Stimulated activated effector memory CD8-positive, alpha-beta T cell treated with anti-CD3 and anti-CD28 coated beads, Interleukin-12 subunit alpha, Interleukin-12 subunit beta, amount 100 ng/mL, for 72 hours (primary cell): ENCODE measurements around the gene TBC1D22A.
A peak's percentile ranks its signal among the peaks of the same experiment; 100 is the strongest.

Experiments used
- ATAC-seq: fragments of 150-1000 bp; cut with Tn5 transposase; 2 replicates; pipeline ENCODE4 v1.10.0; 2021
- DNase-seq, 2 donors: peaks; one replicate each; pipeline ENCODE4 v3.0.0; 2021 to 2022; ENCODE audit warnings: low spot score in 2 of 2
- H3K27ac Mint-ChIP-seq: one replicate; pipeline ENCODE4 v1.8.0; 2022; ENCODE audit warnings: mild to moderate bottlenecking, mixed read lengths
- H3K36me3 Mint-ChIP-seq: one replicate; pipeline ENCODE4 v1.8.0; 2022; ENCODE audit warnings: mild to moderate bottlenecking, mixed read lengths
- H3K4me1 Mint-ChIP-seq: one replicate; pipeline ENCODE4 v1.8.0; 2022; ENCODE audit warnings: mixed read lengths
- H3K4me3 Mint-ChIP-seq: one replicate; pipeline ENCODE4 v1.8.0; 2022; ENCODE audit warnings: mild to moderate bottlenecking, mixed read lengths
- H3K9me3 Mint-ChIP-seq: one replicate; pipeline ENCODE4 v1.8.0; 2022; ENCODE audit warnings: mixed read lengths

Gene TBC1D22A

DNA sequence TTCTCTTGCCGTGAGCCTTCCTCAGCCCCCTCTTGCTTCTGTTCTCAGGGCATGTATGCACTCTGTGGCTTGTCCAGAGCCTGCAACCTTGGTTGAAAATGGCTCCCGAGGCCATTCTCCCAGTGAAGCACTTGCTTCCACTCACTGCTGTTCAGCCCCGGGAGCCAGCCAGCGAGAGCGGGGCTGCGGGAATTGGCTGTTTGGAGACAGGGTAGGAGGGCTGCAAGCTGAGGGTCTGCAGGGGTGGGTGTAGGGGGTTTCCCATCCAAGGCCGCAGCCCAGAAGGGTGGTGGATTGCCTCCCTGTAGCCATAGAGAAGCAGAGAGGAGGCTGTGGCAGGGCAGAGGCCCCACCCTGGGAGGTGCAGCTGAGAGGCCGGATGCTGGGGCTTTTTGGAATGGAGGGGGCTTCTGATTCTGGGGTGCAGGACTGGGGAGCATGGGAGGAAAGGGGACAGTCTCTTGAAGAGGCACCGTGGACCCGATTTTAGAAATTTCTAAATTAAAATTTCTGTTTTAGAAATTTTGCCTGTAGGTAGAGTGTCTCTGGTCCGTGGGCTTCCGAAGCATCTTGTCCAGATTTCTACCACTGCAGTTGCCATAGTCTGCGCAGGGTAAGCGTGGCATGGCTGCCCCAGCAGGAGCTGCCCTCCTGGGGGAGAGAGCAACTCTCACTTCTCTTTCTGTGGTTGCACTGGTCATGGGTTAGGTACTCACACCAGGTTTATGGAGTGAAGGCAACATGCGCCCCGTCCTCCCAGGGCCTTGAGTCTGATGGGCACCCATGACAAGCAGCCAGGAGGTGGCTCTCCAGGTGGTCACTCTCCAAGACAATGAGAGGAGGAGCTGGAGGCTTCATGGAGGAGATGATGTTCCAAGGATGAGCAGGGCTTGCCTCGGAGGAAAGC, 100.2 kb downstream of the TBC1D22A start:
- H3K4me1 Mint-ChIP-seq, result peaks cover 19% of the 10 kb centered on the region
- DNase-seq, result no peak
- H3K36me3 Mint-ChIP-seq, result peaks cover 29% of the 10 kb centered on the region
- no peak for ATAC-seq
- H3K4me3 Mint-ChIP-seq, result no peak overlapping the region
- H3K27ac Mint-ChIP-seq, result peak overlapping the region; percentile 38
- no peaks in the 10 kb centered on the region for H3K9me3 Mint-ChIP-seq

DNA sequence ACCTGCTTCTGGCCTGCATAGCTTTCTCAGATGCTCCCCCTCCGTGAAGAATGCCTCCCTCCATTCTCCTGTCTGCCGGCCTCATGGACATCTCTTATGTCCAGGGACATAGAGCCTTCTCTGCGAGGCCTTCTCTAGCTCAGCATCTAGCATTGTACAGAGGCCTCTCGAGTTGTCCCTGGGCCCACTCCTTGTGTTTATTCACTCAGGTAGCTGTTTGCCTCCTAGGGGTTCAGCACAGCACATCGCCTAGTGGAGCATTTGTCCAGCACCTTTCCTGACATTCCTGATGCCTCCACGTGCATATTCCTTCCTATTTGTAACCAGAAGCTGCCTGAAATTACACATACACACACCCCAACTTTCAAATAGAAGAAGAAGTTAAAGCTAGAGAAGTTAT, 101.3 kb downstream of the TBC1D22A start:
- H3K36me3 Mint-ChIP-seq, result peaks cover 29% of the 10 kb centered on the region
- H3K27ac Mint-ChIP-seq, result no peak overlapping the region
- H3K4me1 Mint-ChIP-seq, result peaks cover 19% of the 10 kb centered on the region
- no peak overlapping the region for H3K4me3 Mint-ChIP-seq
- ATAC-seq (no peak), DNase-seq (no peak)
- no peaks in the 10 kb centered on the region for H3K9me3 Mint-ChIP-seq

GRCh38 chr22:46864314-46865051, 102.0 kb downstream of the TBC1D22A start:
- Mint-ChIP-seq H3K27ac (peak overlapping the region; percentile 54), H3K9me3 (no peaks in the 10 kb centered on the region), H3K36me3 (peaks cover 35% of the 10 kb centered on the region), H3K4me1 (peaks cover 25% of the 10 kb centered on the region), H3K4me3 (no peak overlapping the region)
- no peak for ATAC-seq
- DNase-seq, result no peak

GRCh38 chr22:46865052-46865434, 102.6 kb downstream of the TBC1D22A start:
- DNase-seq, result no peak
- ATAC-seq, result no peak
- Mint-ChIP-seq H3K4me1 (peaks cover 25% of the 10 kb centered on the region), H3K9me3 (no peaks in the 10 kb centered on the region), H3K27ac (peak overlapping the region; percentile 54), H3K4me3 (no peak overlapping the region), H3K36me3 (peaks cover 40% of the 10 kb centered on the region)

GRCh38 chr22:46865642-46866041, 103.2 kb downstream of the TBC1D22A start:
- Mint-ChIP-seq H3K9me3 (no peaks in the 10 kb centered on the region), H3K36me3 (peaks cover 46% of the 10 kb centered on the region), H3K27ac (no peak overlapping the region), H3K4me1 (peaks cover 25% of the 10 kb centered on the region), H3K4me3 (no peak overlapping the region)
- DNase-seq (no peak), ATAC-seq (no peak)

DNA sequence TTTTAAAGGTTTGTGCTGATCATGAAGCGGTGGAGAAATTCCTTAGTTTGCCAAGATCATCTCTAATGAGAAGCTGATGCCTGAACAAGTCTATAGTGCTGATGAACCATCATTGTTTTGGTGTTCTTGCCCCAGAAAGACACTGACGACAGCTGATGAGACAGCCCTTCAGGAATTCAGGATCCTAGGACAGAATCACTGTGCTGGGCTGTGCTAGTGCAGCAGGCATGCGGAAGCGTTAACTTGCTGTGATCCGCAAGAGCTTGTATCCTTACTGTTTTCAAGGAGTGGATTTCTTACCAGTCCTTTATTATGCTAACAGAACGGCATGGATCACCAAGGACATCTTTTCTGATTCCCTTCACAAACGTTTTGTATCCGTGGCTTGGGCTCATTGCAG, 104.1 kb downstream of the TBC1D22A start:
- Mint-ChIP-seq H3K4me1 (peaks cover 24% of the 10 kb centered on the region), H3K4me3 (no peak overlapping the region), H3K36me3 (peaks cover 49% of the 10 kb centered on the region), H3K27ac (no peak overlapping the region), H3K9me3 (peaks cover 5% of the 10 kb centered on the region)
- ATAC-seq (no peak), DNase-seq (no peak)

GRCh38 chr22:46867106-46867505, 104.7 kb downstream of the TBC1D22A start:
- Mint-ChIP-seq H3K4me3 (no peak overlapping the region), H3K4me1 (peaks cover 19% of the 10 kb centered on the region), H3K9me3 (peaks cover 8% of the 10 kb centered on the region), H3K27ac (no peak overlapping the region), H3K36me3 (peaks cover 49% of the 10 kb centered on the region)
- DNase-seq (no peak), ATAC-seq (no peak)

DNA sequence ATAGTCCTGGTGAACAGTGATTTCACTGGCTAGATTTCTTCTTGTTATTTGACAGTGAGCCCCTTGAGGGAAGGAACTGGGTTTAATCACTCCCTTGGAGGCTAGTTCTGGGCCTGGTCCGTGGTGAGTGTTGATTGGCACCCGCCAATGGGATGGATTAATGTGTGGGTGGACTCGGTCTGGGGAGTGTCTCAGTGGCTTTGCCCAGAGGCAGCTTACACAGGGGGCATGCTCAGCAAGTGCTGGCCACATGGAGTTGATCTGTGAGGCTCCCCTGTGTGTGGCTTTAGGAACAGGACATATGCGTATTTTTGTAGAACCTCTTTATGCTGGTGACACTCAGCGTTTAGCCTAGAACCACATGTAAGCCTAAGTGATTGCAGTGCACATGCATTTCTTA, 106.9 kb downstream of the TBC1D22A start:
- no peak overlapping the region for H3K27ac Mint-ChIP-seq
- no peak for DNase-seq
- H3K9me3 Mint-ChIP-seq, result peaks cover 8% of the 10 kb centered on the region
- H3K4me1 Mint-ChIP-seq, result peaks cover 14% of the 10 kb centered on the region
- ATAC-seq, result no peak
- H3K36me3 Mint-ChIP-seq, result peaks cover 44% of the 10 kb centered on the region
- no peak overlapping the region for H3K4me3 Mint-ChIP-seq

DNA sequence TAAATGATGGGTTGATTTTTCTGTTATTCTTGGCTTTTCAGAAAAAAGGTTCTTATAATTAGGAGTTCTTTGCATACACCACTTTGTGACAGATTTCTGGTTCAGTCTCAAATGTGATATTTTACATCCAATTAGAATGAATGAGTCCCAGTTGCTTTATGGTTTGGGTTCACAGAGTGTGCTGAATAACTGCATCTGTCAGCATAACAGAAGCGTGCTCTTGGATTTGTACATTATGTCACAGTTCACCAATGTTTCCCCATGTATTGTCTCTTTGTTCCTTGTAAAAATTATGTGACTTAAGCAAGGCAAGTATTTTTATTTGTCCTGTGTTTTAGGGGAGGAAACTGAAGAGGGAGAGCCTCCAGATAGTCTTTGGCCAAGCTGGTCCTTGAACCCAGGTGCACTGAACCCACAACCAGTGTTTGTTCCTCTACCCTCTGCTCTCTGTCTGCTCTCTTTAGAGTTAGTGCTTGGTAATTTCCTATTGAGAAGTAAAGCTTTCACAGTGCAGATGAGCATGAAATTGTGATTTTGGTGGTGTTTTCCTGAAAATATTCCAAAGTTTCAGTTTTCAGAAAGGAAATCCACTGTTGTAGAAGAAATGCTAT, 107.5 kb downstream of the TBC1D22A start:
- Mint-ChIP-seq H3K27ac (no peak overlapping the region), H3K4me1 (peaks cover 14% of the 10 kb centered on the region), H3K36me3 (peaks cover 40% of the 10 kb centered on the region), H3K4me3 (no peak overlapping the region), H3K9me3 (peaks cover 8% of the 10 kb centered on the region)
- no peak for DNase-seq
- no peak for ATAC-seq

DNA sequence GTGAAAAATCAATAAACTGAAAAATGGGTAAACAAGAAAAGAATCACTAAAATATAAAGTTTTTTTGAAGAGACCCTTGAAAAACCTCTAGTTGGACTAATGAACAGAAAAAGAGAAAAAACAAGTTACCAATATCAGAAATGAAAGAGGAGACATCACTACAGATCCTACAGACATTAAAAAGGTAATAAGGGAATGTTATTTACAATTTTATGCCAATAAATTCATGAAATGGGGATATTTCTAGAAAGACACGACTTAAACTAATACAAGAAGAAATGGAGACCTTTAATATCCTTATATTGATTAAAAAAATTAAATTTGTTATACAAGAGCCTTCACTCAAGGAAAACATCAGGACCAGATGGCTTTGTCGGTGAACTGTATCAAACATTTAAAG, 109.4 kb downstream of the TBC1D22A start:
- H3K9me3 Mint-ChIP-seq, result peaks cover 8% of the 10 kb centered on the region
- H3K4me1 Mint-ChIP-seq, result peaks cover 11% of the 10 kb centered on the region
- no peak for ATAC-seq
- peaks cover 28% of the 10 kb centered on the region for H3K36me3 Mint-ChIP-seq
- no peak overlapping the region for H3K4me3 Mint-ChIP-seq
- no peak overlapping the region for H3K27ac Mint-ChIP-seq
- DNase-seq, result no peak

DNA sequence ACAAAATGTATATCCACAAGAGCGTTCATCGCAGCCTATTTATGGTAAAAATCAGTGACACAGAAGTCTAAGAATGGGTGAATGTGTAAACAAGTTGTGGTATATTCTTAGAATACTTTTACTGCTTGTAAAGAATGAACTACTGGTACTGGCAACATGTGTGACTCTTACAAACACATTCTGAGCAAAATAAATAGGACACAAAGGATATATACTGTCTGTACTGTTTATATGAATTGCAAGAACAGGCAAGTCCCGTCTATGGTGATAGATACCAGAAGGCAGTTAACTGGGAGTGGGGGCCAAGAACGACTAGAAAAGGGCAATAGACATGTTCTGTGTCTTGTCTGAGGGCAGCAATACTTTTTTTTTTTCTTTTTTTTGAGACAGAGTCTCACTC, 112.6 kb downstream of the TBC1D22A start:
- Mint-ChIP-seq H3K9me3 (peaks cover 8% of the 10 kb centered on the region), H3K4me3 (no peak overlapping the region), H3K36me3 (peaks cover 26% of the 10 kb centered on the region), H3K4me1 (peaks cover 28% of the 10 kb centered on the region), H3K27ac (peak overlapping the region; percentile 38)
- DNase-seq, result no peak
- no peak for ATAC-seq

GRCh38 chr22:46876357-46876934, 114.0 kb downstream of the TBC1D22A start:
- H3K4me3 Mint-ChIP-seq, result no peak overlapping the region
- peaks cover 42% of the 10 kb centered on the region for H3K4me1 Mint-ChIP-seq
- ATAC-seq (no peak), DNase-seq (no peak)
- peak overlapping the region; percentile 80 for H3K27ac Mint-ChIP-seq
- H3K36me3 Mint-ChIP-seq, result peaks cover 27% of the 10 kb centered on the region
- H3K9me3 Mint-ChIP-seq, result peaks cover 5% of the 10 kb centered on the region

DNA sequence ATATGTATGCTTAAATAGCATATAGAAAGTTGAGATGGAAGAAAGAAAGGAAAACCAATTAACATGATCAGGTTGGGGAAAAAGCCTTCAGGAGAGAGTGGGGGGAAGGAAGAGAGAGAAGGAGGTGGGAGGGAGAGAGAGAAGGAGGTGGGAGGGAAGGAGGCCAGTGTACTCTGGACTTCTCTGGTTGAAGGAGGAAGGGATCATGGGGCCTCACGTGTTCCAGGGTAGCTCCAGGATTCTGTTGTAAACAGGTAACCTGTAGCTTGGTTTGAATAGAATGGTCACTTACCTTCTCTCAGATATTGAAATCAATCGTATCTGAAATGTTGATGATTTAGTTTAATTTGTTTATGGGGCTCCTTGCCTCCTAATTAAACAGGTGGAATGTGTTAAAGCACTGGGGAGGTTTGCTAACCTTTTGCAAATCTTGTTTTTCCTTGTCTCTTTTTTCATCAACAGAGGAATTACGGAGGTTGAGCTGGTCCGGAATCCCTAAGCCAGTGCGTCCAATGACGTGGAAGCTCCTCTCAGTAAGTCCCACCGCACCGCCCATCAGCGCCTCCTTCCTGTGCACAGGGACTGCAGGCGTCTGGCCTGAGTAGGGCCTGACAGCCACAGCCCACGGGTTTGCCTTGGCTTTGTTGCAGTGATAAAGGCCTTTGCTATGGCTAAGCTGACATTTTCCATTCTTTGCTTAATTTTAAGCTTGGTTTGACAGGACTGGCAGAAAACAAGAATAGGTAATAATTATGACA, 115.9 kb downstream of the TBC1D22A start:
- Mint-ChIP-seq H3K9me3 (no peaks in the 10 kb centered on the region), H3K4me1 (peaks cover 54% of the 10 kb centered on the region), H3K4me3 (no peak overlapping the region), H3K27ac (peak overlapping the region; percentile 80), H3K36me3 (peaks cover 36% of the 10 kb centered on the region)
- ATAC-seq, result no peak
- DNase-seq, result no peak

DNA sequence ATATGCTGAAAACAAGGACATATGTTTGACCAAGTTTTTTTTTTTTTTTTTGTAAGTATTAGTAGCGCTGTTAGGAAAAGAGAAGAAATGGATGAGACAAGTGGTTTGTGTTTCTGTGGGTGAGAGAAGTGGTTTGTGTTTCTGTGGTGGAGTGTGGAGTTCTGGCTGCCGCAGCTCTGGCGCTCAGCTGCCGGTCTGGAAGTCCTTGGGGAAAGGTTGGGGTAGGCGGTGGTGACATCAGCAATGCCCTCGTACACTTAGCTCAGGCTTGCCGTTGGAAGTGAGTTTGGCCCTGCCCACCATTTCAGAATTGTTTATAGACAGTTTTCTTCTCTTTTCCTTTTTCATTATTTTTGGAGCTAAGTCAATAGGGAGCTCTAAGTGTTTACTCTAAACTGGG, 116.6 kb downstream of the TBC1D22A start:
- Mint-ChIP-seq H3K27ac (peak overlapping the region; percentile 80), H3K4me1 (peaks cover 61% of the 10 kb centered on the region), H3K36me3 (peaks cover 36% of the 10 kb centered on the region), H3K4me3 (no peak overlapping the region), H3K9me3 (no peaks in the 10 kb centered on the region)
- ATAC-seq, result no peak
- DNase-seq, result no peak
